GM21515 (cell line): ENCODE measurements around the gene GAS6.

Source experiments
- ATAC-seq: cut with Tn5 transposase; IDR thresholded peaks from one replicate; pipeline ENCODE4 v1.9.1; 2021; ENCODE audit not compliant: unreplicated experiment

Gene GAS6

GRCh38 chr13:113854238-113855011 lies 9.5 kb downstream of the GAS6 start:
- no peak for ATAC-seq

- no peak for ATAC-seq
Observed at GRCh38 chr13:113853518-113854237, 10.2 kb downstream of the GAS6 start.

- ATAC-seq = no peak
Observed at GRCh38 chr13:113852536-113853517, 11.0 kb downstream of the GAS6 start.

GRCh38 chr13:113851826-113852535 lies 11.9 kb downstream of the GAS6 start:
- ATAC-seq = no peak

GRCh38 chr13:113851480-113851803 lies 12.4 kb downstream of the GAS6 start:
- ATAC-seq = no peak

- ATAC-seq = no peak
Observed at GRCh38 chr13:113850722-113851479, 13.0 kb downstream of the GAS6 start.

- no peak for ATAC-seq
Observed at GRCh38 chr13:113849981-113850721, 13.7 kb downstream of the GAS6 start.

GRCh38 chr13:113849546-113849945 lies 14.3 kb downstream of the GAS6 start:
- ATAC-seq = no peak

GRCh38 chr13:113848431-113849260 lies 15.2 kb downstream of the GAS6 start:
- ATAC-seq = no peak

- ATAC-seq = no peak
Observed at GRCh38 chr13:113848020-113848419, 15.9 kb downstream of the GAS6 start.

GRCh38 chr13:113846636-113847318 lies 17.1 kb downstream of the GAS6 start:
- no peak for ATAC-seq

- no peak for ATAC-seq
Observed at GRCh38 chr13:113845723-113846635, 17.9 kb downstream of the GAS6 start.

GRCh38 chr13:113845055-113845454 lies 18.8 kb downstream of the GAS6 start:
- ATAC-seq = no peak

- no peak for ATAC-seq
Observed at GRCh38 chr13:113843864-113844556, 19.9 kb downstream of the GAS6 start.

- no peak for ATAC-seq
Observed at GRCh38 chr13:113843063-113843654, 20.7 kb downstream of the GAS6 start.
